Dendritic cell treated with granulocyte-macrophage colony-stimulating factor and Interleukin-4, amounts not matched to agents 40 ng/mL and 50 ng/mL, for 4 days (primary cell): ENCODE data around the gene INS.
"Not testable (repeated sequence)": the region's sequence is repeated elsewhere in the genome, so short reads cannot be mapped to it uniquely, and the experiment has no call there.

Experiments
- H3K27ac Mint-ChIP-seq: one replicate; pipeline ENCODE4 v1.8.0; 2022; ENCODE audit warnings: mild to moderate bottlenecking, mixed read lengths
- H3K27me3 Mint-ChIP-seq: one replicate; pipeline ENCODE4 v1.8.0; 2022; ENCODE audit warnings: mild to moderate bottlenecking, mixed read lengths
- H3K36me3 Mint-ChIP-seq: one replicate; pipeline ENCODE4 v1.8.0; 2022; ENCODE audit warnings: low read depth, mixed read lengths
- H3K4me1 Mint-ChIP-seq: one replicate; pipeline ENCODE4 v1.8.0; 2022; ENCODE audit warnings: low read depth, mixed read lengths
- H3K4me3 Mint-ChIP-seq: one replicate; pipeline ENCODE4 v1.8.0; 2022; ENCODE audit warnings: mild to moderate bottlenecking, moderate library complexity, mixed read lengths
- H3K9me3 Mint-ChIP-seq: one replicate; pipeline ENCODE4 v1.8.0; 2022; ENCODE audit warnings: mixed read lengths
- intact Hi-C: fragments of 100-400 bp; cut with micrococcal nuclease; formaldehyde crosslinking; loops from one replicate; pipeline ENCODE4 v1.15.0; 2022

Gene INS

GRCh38 chr11:2127482-2128129 lies 33.4 kb downstream of the INS start:
- H3K27ac Mint-ChIP-seq, result no peak overlapping the region
- H3K27me3 Mint-ChIP-seq, result peaks cover 39% of the 10 kb centered on the region
- no peak overlapping the region for H3K4me3 Mint-ChIP-seq
- intact Hi-C loops, result no loop called here
- H3K9me3 Mint-ChIP-seq, result no peaks in the 10 kb centered on the region
- no peaks in the 10 kb centered on the region for H3K36me3 Mint-ChIP-seq
- H3K4me1 Mint-ChIP-seq, result no peaks in the 10 kb centered on the region

- Mint-ChIP-seq H3K4me1 (no peaks in the 10 kb centered on the region), H3K9me3 (no peaks in the 10 kb centered on the region), H3K36me3 (no peaks in the 10 kb centered on the region), H3K4me3 (no peak overlapping the region), H3K27me3 (peaks cover 38% of the 10 kb centered on the region), H3K27ac (no peak overlapping the region)
- intact Hi-C loops, result no loop called here
Measured at GRCh38 chr11:2126520-2127085, 34.4 kb downstream of the INS start.

GRCh38 chr11:2124736-2125484 lies 36.1 kb downstream of the INS start:
- H3K36me3 Mint-ChIP-seq, H3K9me3 Mint-ChIP-seq, H3K27ac Mint-ChIP-seq, H3K4me1 Mint-ChIP-seq, intact Hi-C loops, H3K4me3 Mint-ChIP-seq: not testable (repeated sequence)
- H3K27me3 Mint-ChIP-seq, result peaks cover 35% of the 10 kb centered on the region

- no peaks in the 10 kb centered on the region for H3K36me3 Mint-ChIP-seq
- H3K27ac Mint-ChIP-seq, result no peak overlapping the region
- intact Hi-C loops, result no loop called here
- H3K27me3 Mint-ChIP-seq, result peaks cover 31% of the 10 kb centered on the region
- no peaks in the 10 kb centered on the region for H3K4me1 Mint-ChIP-seq
- no peaks in the 10 kb centered on the region for H3K9me3 Mint-ChIP-seq
- H3K4me3 Mint-ChIP-seq, result no peak overlapping the region
Measured at GRCh38 chr11:2123628-2123960, 37.4 kb downstream of the INS start.

- peaks cover 34% of the 10 kb centered on the region for H3K27me3 Mint-ChIP-seq
- H3K9me3 Mint-ChIP-seq, result no peaks in the 10 kb centered on the region
- H3K4me1 Mint-ChIP-seq, result no peaks in the 10 kb centered on the region
- H3K36me3 Mint-ChIP-seq, result no peaks in the 10 kb centered on the region
- H3K27ac Mint-ChIP-seq, result no peak overlapping the region
- intact Hi-C loops, result no loop called here
- no peak overlapping the region for H3K4me3 Mint-ChIP-seq
Measured at GRCh38 chr11:2122907-2123627, 37.9 kb downstream of the INS start.

- no peak overlapping the region for H3K27ac Mint-ChIP-seq
- intact Hi-C loops, result no loop called here
Measured at GRCh38 chr11:2122222-2122906, 38.6 kb downstream of the INS start.

GRCh38 chr11:2121227-2122130 lies 39.5 kb downstream of the INS start:
- Mint-ChIP-seq H3K27ac (no peak overlapping the region), H3K27me3 (peaks cover 39% of the 10 kb centered on the region), H3K4me3 (no peak overlapping the region), H3K9me3 (peaks cover 10% of the 10 kb centered on the region), H3K36me3 (no peaks in the 10 kb centered on the region), H3K4me1 (no peaks in the 10 kb centered on the region)
- intact Hi-C loops, result no loop called here

More at GRCh38 chr11:2122222-2122906, 38.6 kb downstream of the INS start:
- Mint-ChIP-seq H3K4me1 (no peaks in the 10 kb centered on the region), H3K27me3 (peaks cover 35% of the 10 kb centered on the region), H3K9me3 (peaks cover 1% of the 10 kb centered on the region), H3K4me3 (no peak overlapping the region), H3K36me3 (no peaks in the 10 kb centered on the region)

- peaks cover 44% of the 10 kb centered on the region for H3K27me3 Mint-ChIP-seq
- H3K4me1 Mint-ChIP-seq, result no peaks in the 10 kb centered on the region
- no peak overlapping the region for H3K27ac Mint-ChIP-seq
- no peaks in the 10 kb centered on the region for H3K36me3 Mint-ChIP-seq
- intact Hi-C loops, result no loop called here
- peaks cover 18% of the 10 kb centered on the region for H3K9me3 Mint-ChIP-seq
- no peak overlapping the region for H3K4me3 Mint-ChIP-seq
Measured at GRCh38 chr11:2120359-2121100, 40.5 kb downstream of the INS start.

GRCh38 chr11:2118677-2119076 lies 42.3 kb downstream of the INS start:
- H3K4me1 Mint-ChIP-seq, result no peaks in the 10 kb centered on the region

GRCh38 chr11:2116680-2117079 lies 44.3 kb downstream of the INS start:
- H3K4me3 Mint-ChIP-seq, result no peak overlapping the region
- peaks cover 18% of the 10 kb centered on the region for H3K9me3 Mint-ChIP-seq
- H3K36me3 Mint-ChIP-seq, result no peaks in the 10 kb centered on the region
- H3K4me1 Mint-ChIP-seq, result no peaks in the 10 kb centered on the region
- peaks cover 27% of the 10 kb centered on the region for H3K27me3 Mint-ChIP-seq
- H3K27ac Mint-ChIP-seq, result no peak overlapping the region
- intact Hi-C loops, result no loop called here

More at GRCh38 chr11:2118677-2119076, 42.3 kb downstream of the INS start:
- no peaks in the 10 kb centered on the region for H3K36me3 Mint-ChIP-seq
- H3K9me3 Mint-ChIP-seq, result peaks cover 18% of the 10 kb centered on the region
- intact Hi-C loops, result no loop called here
- no peak overlapping the region for H3K4me3 Mint-ChIP-seq
- no peak overlapping the region for H3K27ac Mint-ChIP-seq
- peaks cover 40% of the 10 kb centered on the region for H3K27me3 Mint-ChIP-seq

- Mint-ChIP-seq H3K27me3 (peaks cover 21% of the 10 kb centered on the region), H3K9me3 (peaks cover 18% of the 10 kb centered on the region), H3K4me1 (no peaks in the 10 kb centered on the region), H3K36me3 (no peaks in the 10 kb centered on the region), H3K27ac (no peak overlapping the region), H3K4me3 (no peak overlapping the region)
- intact Hi-C loops, result no loop called here
Measured at GRCh38 chr11:2115308-2115707, 45.7 kb downstream of the INS start.

GRCh38 chr11:2114430-2115241 lies 46.4 kb downstream of the INS start:
- Mint-ChIP-seq H3K27ac (no peak overlapping the region), H3K9me3 (peaks cover 18% of the 10 kb centered on the region), H3K4me1 (no peaks in the 10 kb centered on the region), H3K36me3 (no peaks in the 10 kb centered on the region), H3K27me3 (peaks cover 25% of the 10 kb centered on the region), H3K4me3 (no peak overlapping the region)
- intact Hi-C loops, result no loop called here
